ENCODE results near the gene BANP. TPM values are rescaled to one million over a fixed set of nuclear protein-coding genes. Genes with fewer than 3 reads are reported as not detected.
A peak's percentile ranks its signal among the peaks of the same experiment; 100 is the strongest.
"Not testable (repeated sequence)": the region's sequence is repeated elsewhere in the genome, so short reads cannot be mapped to it uniquely, and the experiment has no call there.

The BANP gene
- total RNA-seq, 2 donors from 2014 or later, result 35.8 to 39.8 TPM

DNA sequence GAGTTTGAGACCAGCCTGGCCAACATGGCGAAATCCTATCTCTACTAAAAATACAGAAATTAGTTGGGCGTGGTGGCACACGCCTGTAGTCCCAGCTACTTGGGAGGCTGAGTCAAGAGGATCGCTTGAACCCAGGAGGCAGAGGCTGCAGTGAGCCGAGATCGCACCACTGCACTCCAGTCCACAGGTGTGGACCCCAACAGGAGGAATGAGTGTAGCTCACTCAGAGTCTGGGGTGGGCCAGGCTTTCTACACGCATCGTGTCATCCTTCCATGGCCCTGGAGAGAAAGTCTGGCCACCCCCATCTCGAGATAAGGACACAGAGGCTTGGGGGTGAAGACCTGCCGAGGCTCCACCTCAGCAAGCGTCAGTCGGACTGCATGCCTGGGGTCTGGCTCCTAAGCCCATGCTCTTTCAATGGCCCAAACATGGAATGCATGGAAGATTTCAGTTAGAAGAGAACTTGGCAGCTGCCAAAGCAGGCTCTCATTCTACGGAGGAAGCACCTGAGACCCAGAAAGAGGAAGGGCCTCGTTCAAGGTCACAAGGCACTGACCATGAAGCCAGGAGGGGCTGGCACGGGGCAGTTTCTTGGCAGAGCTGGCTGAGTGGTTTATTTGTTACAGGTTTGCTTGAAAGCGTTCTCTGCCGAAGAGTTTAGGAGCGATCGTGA, 16.3 kb upstream of the BANP start:
- DNase-seq; H3K27me3 Mint-ChIP-seq (ENCODE audit: low read depth); H3K36me3 Mint-ChIP-seq (ENCODE audit: insufficient read depth in 2 of 2); H3K27ac Mint-ChIP-seq; H3K9me3 Mint-ChIP-seq; H3K4me3 Mint-ChIP-seq; ATAC-seq (replicated peaks in 1 of 2); H3K4me1 Mint-ChIP-seq (ENCODE audit: low read depth): not testable (repeated sequence)

DNA sequence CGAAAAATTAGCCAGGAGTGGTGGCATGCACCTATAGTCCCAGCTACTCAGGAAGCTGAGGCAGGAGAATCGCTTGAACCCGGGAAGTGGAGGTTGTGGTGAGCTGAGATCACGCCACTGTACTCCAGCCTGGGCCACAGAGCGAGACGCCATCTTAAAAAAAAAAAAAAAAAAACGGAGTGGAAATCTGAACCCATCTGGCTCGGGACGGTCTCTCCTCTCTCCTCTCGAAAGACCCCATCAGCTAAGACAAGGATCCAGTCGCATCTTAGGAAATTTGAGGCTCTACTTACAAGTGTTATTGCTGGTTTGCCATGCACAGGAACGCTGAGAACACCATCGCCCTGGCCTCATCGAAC, 15.2 kb upstream of the BANP start:
- not testable (repeated sequence) for H3K4me1 Mint-ChIP-seq (ENCODE audit: low read depth); H3K27ac Mint-ChIP-seq; DNase-seq; ATAC-seq (replicated peaks in 1 of 2); H3K4me3 Mint-ChIP-seq; H3K9me3 Mint-ChIP-seq; H3K36me3 Mint-ChIP-seq (ENCODE audit: insufficient read depth in 2 of 2); H3K27me3 Mint-ChIP-seq (ENCODE audit: low read depth)

DNA sequence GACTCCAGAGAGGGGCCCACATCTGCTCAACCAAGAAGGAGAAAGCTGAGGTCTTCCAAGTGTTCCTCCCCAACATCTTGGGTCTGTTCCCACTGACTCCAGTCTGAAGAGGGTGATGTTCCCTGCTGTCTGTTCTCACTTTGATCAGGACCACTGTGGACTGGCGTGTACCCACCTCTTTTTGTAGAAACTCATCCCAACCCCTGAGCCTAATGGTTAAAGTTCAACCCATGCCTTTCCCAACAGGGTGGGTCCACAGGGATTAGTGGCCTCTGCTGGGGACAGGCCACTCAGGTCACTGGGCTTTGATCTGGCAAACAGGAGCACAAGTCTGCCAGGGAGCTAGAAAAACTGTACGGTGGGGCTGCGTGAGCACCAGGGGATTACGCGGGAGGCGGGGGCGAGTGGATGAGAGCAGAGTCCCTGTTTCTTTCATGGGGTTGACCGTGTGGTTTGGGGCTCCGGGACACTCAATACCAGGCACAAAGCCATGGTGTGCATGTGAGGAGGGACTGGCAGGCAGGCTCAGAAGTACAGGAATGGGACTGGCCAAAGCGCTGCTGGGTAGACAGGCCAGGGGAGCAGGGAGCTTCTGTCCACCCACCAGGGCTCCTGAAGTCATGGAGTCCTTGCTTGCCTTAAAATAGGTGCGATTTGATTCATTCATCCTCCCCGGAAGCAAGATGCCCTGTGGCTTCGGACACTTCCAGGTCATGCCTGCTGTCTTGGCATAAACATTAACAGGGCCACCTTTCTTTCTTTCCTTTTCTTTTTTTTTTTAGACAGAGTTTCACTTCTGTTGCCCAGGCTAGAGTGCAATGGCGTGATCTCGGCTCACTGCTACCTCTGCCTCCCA, 14.6 kb upstream of the BANP start, which contains the start of gene CA5A:
Gene CA5A, minus strand, starts transcription at position 155 of the 856 bp plus-strand sequence. Its CDS starts 79 bp downstream, at position 76.
- no peak for ATAC-seq (replicated peaks in 1 of 2)
- no peaks in the 10 kb centered on the region for H3K27me3 Mint-ChIP-seq (ENCODE audit: low read depth)
- H3K4me1 Mint-ChIP-seq (ENCODE audit: low read depth), result peaks cover 5% of the 10 kb centered on the region
- no peak for DNase-seq
- H3K27ac Mint-ChIP-seq, result no peak within 1 kb of the TSS
- H3K4me3 Mint-ChIP-seq, result no peak within 1 kb of the TSS
- H3K9me3 Mint-ChIP-seq, result peaks cover 4 to 7% of the 10 kb centered on the region in 2 donors
- H3K36me3 Mint-ChIP-seq (ENCODE audit: insufficient read depth in 2 of 2), result peaks cover 0 to 3% of the 10 kb centered on the region in 2 donors

DNA sequence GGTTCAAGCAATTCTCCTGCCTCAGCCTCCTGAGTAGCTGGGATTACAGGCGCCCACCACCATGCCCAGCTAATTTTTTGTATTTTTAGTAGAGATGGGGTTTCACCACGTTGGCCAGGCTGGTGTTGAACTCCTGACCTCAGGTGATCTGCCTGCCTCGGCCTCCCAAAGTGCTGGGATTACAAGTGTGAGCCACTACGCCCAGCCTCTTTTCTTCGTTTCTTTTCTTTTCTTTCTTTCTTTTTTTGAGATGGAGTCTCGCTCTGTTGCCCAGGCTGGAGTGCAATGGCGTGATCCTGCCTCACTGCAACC, 14.0 kb upstream of the BANP start:
- H3K27ac Mint-ChIP-seq; DNase-seq; H3K4me3 Mint-ChIP-seq; ATAC-seq (replicated peaks in 1 of 2); H3K9me3 Mint-ChIP-seq; H3K4me1 Mint-ChIP-seq (ENCODE audit: low read depth); H3K36me3 Mint-ChIP-seq (ENCODE audit: insufficient read depth in 2 of 2); H3K27me3 Mint-ChIP-seq (ENCODE audit: low read depth): not testable (repeated sequence)

DNA sequence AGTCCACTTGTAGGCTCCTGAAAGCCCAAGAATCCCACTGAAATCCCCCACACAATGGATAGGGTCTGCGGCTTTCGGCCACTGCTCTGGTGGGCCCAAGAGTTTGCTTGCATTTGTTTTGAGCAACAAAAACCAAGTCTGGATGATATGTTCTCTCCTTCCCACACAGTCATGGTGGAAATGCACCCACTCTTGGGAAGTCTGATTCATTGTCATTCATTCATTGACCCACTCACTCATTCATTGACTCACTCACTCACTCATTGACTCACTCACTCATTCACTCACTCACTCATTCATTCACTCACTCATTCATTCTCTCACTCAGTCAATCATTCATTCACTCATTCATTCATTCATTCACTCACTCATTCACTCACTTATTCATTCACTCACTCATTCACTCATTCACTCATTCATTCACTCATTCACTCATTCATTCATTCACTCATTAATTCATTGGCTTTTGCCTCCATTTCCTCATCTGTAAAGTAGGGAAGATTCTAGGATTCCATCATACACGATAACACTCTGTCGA, 12.8 kb upstream of the BANP start:
- Mint-ChIP-seq H3K4me1 (ENCODE audit: low read depth) (peaks cover 5% of the 10 kb centered on the region), H3K27me3 (ENCODE audit: low read depth) (no peaks in the 10 kb centered on the region), H3K27ac (no peak overlapping the region), H3K36me3 (ENCODE audit: insufficient read depth in 2 of 2) (peaks cover 0 to 3% of the 10 kb centered on the region in 2 donors), H3K9me3 (peaks cover 4 to 7% of the 10 kb centered on the region in 2 donors), H3K4me3 (no peak overlapping the region)
- ATAC-seq (replicated peaks in 1 of 2), result no peak
- DNase-seq, result no peak

DNA sequence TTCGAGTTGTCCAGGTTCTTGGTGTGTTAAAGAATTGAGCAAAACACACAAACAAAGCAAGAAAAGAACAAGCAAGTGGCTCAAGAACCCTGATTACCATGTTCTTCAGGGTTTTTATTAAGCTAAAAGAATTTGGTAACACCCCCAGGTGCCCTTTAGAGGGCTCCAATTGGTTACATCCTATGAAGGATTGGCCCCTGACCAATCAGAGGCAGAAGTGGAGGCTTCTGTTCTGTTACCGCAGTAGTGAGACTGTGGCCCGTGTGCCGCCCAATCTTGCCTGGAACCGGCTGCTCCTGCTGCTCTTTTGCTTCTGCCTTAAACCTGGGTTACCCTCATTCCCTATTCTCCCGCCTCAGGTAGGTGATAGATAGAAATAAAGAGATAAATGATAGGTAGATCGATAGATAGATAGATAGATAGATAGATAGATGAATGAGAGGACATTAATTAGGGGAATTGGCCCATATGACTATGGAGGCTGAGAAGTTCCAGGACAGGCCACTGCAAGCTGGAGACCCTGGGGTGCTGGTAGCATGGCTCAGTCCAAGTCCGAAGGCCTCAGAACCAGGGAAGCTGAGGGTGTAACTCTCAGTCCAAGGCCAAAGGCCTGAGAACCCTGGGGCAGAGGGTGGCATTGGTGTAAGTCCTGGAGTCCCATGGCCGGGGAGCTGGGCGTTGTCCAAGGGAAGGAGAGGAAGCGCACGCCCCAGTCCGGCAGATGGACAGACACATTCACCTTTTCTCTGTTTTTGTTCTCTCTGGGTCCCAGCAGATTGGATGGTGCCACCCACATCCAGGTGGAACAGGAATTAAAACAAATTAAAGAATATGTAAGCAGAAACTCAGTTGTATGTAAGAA, 11.4 kb upstream of the BANP start:
- Mint-ChIP-seq H3K27me3 (ENCODE audit: low read depth) (no peaks in the 10 kb centered on the region), H3K4me3 (no peak overlapping the region), H3K9me3 (peaks cover 4 to 7% of the 10 kb centered on the region in 2 donors), H3K27ac (no peak overlapping the region), H3K36me3 (ENCODE audit: insufficient read depth in 2 of 2) (peaks cover 0 to 3% of the 10 kb centered on the region in 2 donors), H3K4me1 (ENCODE audit: low read depth) (peaks cover 5% of the 10 kb centered on the region)
- DNase-seq (no peak), ATAC-seq (replicated peaks in 1 of 2) (no peak)

DNA sequence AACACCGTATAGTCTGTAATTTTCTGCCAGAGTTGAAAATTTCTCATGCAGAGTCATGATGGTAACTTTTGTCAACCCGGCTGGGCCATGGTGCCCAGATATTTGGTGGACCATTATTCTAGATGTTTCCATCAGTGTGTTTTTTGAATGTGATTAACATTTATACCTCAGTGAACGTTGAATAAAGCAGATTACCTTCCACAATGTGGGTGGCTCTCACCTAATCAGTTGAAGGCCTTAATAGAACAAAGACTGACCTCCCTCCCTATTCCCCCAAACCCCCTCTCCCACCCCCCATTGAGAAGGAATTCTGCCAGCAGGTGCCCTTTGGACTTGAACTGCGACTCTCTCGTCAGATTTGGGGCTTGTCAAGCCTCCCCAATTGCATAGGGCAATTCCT, 8.6 kb upstream of the BANP start:
- Mint-ChIP-seq H3K9me3 (peaks cover 4 to 7% of the 10 kb centered on the region in 2 donors), H3K27ac (no peak overlapping the region), H3K36me3 (ENCODE audit: insufficient read depth in 2 of 2) (peaks cover 0 to 3% of the 10 kb centered on the region in 2 donors), H3K4me3 (no peak overlapping the region), H3K27me3 (ENCODE audit: low read depth) (peaks cover 6% of the 10 kb centered on the region), H3K4me1 (ENCODE audit: low read depth) (peaks cover 13% of the 10 kb centered on the region)
- ATAC-seq (replicated peaks in 1 of 2) (no peak), DNase-seq (no peak)

DNA sequence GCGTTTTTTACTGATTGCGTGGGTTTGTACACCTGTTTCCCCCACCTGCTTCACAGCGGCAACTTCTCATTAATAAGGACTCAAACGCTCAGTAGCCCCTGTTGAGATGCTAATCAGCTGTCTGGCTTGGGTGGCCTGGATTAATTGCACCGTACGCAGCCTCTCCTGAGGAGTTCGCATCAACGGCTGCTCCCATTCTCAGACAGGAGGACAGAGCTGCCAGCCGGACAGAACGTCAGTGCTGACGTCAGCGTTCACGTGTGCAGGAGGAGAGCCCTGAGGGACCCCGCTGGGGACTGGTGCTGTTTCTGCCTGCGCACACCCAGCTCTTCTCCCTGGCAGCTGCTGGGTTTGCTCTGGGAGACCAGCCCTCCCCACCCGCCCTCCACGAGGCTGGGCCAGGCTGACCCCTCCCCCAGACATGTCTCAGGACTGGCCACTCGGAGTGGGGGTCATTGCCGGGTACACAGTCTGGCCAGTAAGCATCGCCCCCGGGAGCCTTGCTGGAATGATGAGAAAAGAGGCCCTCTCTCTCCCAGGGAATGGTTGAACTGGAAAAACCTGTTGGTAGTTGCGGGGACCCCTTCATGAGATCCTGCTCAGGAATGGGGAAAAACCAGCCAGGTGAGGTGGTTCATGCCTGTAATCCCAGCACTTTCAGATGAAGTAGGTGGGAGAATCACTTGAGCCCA, 5.7 kb upstream of the BANP start:
- H3K27me3 Mint-ChIP-seq (ENCODE audit: low read depth), result peaks cover 10% of the 10 kb centered on the region
- H3K27ac Mint-ChIP-seq, result no peak overlapping the region
- H3K9me3 Mint-ChIP-seq, result no peaks in the 10 kb centered on the region
- H3K4me1 Mint-ChIP-seq (ENCODE audit: low read depth), result peaks cover 14% of the 10 kb centered on the region
- DNase-seq, result peak; percentile 23 to 29
- H3K36me3 Mint-ChIP-seq (ENCODE audit: insufficient read depth in 2 of 2), result no peaks in the 10 kb centered on the region
- peak; percentile 55 to 62 for ATAC-seq (replicated peaks in 1 of 2)
- H3K4me3 Mint-ChIP-seq, result peak overlapping the region; percentile 12 to 33

DNA sequence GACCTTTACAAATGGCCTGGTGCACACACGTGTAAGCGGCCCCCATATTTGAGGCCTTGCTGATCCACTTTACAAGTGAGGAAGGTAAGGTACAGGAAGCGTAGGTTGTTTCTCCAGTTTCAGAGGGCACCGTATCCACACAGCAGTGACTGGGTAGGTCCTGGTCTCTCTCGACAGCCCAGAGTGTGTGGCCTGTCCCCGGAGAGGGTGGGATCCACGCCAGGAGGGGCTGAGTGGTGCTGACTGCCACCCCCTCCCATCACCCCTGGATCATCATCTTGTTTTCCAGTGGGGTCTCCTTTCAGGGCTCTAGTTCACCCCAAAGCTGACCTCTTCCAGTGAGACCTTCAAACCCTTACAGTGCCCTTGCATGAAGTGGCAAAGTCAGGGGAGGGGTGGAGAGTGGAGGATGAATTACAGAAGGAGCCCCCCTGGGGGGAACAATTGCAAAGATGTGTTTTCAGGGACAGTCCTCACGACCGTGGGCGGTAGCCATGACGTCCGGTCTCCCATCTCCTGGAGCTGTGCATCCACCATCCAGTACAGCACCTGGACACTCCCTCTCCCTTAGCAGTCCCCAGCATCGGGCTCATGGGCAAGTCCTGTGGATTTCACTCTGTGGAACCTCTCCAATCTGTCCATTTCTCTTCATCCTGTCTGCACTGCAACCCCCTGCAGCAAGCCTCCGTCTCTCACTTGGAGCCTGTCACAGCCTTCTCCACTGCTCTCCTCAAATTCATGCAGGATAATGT, 4.5 kb upstream of the BANP start:
- no peaks in the 10 kb centered on the region for H3K9me3 Mint-ChIP-seq

DNA sequence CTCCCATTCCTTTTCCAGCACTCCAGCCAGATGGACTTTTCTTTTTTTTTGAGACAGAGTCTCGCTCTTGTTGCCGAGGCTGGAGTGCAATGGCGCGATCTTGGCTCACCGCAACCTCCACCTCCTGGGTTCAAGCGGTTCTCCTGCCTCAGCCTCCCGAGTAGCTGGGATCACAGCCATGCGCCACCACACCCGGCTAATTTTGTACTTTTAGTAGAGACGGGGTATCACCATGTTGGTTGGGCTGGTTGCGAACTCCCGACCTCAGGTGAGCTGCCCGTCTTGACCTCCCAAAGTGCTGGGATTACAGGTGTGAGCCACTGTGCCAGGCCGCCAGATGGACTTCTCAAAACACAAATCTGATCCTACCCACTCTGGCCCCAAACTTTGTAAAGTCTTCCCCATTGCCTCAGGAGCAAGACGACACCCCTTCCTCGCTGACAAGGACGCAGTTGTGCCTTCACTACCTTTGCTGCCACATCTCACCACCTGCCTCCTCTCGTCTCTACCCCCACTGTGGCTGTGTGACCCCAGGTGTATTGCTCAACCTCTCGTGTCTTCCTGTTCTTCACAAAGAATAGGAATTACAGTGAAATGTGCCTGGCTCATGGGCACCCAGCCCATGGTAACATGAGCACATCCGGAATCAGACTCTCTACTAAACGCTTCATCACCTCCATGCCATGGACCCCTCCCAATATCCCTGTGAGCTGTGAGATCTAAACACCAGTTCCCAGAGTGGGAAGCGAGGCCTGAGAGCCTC, 3.7 kb upstream of the BANP start:
- H3K36me3 Mint-ChIP-seq (ENCODE audit: insufficient read depth in 2 of 2), result peaks cover 4% of the 10 kb centered on the region in 2 donors
- peaks cover 10% of the 10 kb centered on the region for H3K27me3 Mint-ChIP-seq (ENCODE audit: low read depth)
- H3K4me3 Mint-ChIP-seq, result peak overlapping the region in 1 of 2 donors; percentile 72
- H3K4me1 Mint-ChIP-seq (ENCODE audit: low read depth), result peaks cover 20% of the 10 kb centered on the region
- DNase-seq (no peak), ATAC-seq (replicated peaks in 1 of 2) (no peak)
- no peaks in the 10 kb centered on the region for H3K9me3 Mint-ChIP-seq
- H3K27ac Mint-ChIP-seq, result peak overlapping the region; percentile 12

More for the DNA sequence above, 4.5 kb upstream of the BANP start:
- Mint-ChIP-seq H3K36me3 (ENCODE audit: insufficient read depth in 2 of 2) (no peaks in the 10 kb centered on the region), H3K27ac (no peak overlapping the region), H3K27me3 (ENCODE audit: low read depth) (peaks cover 10% of the 10 kb centered on the region), H3K4me1 (ENCODE audit: low read depth) (peaks cover 14% of the 10 kb centered on the region), H3K4me3 (no peak overlapping the region)
- DNase-seq (no peak), ATAC-seq (replicated peaks in 1 of 2) (no peak)

DNA sequence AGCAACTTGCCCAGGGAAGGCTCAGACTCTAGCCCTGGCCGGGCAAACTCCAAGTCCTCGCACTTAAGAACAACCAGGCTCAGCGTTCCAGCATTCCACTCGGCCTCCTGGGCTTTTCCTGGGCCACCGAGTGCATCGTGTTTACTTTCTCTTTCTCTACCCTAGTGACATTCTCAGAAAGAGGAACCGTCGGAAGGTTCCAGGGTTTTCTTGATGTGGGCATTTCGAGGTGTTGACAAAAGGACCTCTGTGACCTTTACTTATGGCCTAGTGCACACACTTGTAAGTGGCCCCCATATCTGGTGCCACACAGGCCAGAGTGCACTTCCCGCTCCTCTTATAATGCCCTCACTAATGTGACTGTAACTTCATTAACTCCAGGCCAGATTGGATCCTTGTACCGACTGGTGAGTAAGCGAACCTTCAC, 3.1 kb upstream of the BANP start:
- Mint-ChIP-seq H3K27me3 (ENCODE audit: low read depth) (peaks cover 10% of the 10 kb centered on the region), H3K36me3 (ENCODE audit: insufficient read depth in 2 of 2) (peaks cover 4% of the 10 kb centered on the region in 2 donors), H3K4me1 (ENCODE audit: low read depth) (peaks cover 26% of the 10 kb centered on the region), H3K9me3 (no peaks in the 10 kb centered on the region), H3K4me3 (peak overlapping the region in 1 of 2 donors; percentile 72), H3K27ac (peak overlapping the region; percentile 12)
- no peak for DNase-seq
- ATAC-seq (replicated peaks in 1 of 2), result no peak
